ENCODE data around the gene DOCK1.

Gene DOCK1

DNA sequence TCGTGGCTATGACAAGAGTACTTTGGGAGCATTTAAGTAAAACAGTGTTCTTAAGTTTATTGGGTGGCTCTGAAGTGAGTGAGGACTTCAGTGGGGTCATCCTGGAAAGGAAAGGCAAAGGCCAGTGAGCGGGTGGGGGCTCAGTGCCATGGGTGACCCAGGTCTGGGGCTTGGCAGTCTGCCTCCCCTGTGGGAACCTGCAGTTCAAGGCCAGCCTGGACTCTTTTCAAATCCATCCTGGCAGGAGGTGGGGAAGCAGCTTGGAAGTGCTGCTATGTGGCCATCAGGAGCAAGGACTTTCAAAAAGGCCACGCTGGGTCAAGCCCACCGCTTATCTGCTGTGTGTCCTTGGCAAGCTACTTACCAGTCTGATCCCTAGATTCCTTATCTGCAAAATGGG is 495.0 kb downstream of the DOCK1 start:
- Histone ChIP-seq H3K27ac (ENCODE audit: low read depth, low read length) (no peak overlapping the region), H3K4me2 (ENCODE audit: low read length) (no peak overlapping the region), H3K9ac (ENCODE audit: low read length) (no peak overlapping the region), H3K79me1 (ENCODE audit: low read length) (no peaks in the 10 kb centered on the region), H3K14ac (ENCODE audit: low read length) (no peak overlapping the region), H2AK5ac (ENCODE audit: low read length) (no peak overlapping the region), H2BK5ac (ENCODE audit: low read depth, low read length, poor library complexity) (no peak overlapping the region), H3K18ac (ENCODE audit: low read length) (no peak overlapping the region), H3K4ac (ENCODE audit: low read depth, low read length) (no peak overlapping the region), H4K12ac (ENCODE audit: low read depth, low read length) (no peak overlapping the region), H4K8ac (ENCODE audit: low read depth, low read length) (no peak overlapping the region), H3K36me3 (ENCODE audit: control insufficient read depth in 1 of 2, insufficient read depth in 2 of 2, low read length in 2 of 2) (peaks cover 15 to 18% of the 10 kb centered on the region in 2 experiments), H3K79me2 (ENCODE audit: control insufficient read depth, insufficient read depth, low read length, poor library complexity) (no peaks in the 10 kb centered on the region), H2BK12ac (ENCODE audit: low read length) (no peak overlapping the region), H3K23ac (ENCODE audit: low read length) (no peak overlapping the region), H3K4me3 (ENCODE audit: low read depth, low read length) (no peak overlapping the region), H4K91ac (ENCODE audit: low read depth, low read length) (no peak overlapping the region), H3K4me1 (ENCODE audit: control insufficient read depth in 1 of 2, insufficient read depth in 2 of 2, low read length in 2 of 2) (peaks cover 5 to 7% of the 10 kb centered on the region in 2 experiments), H2AFZ (ENCODE audit: insufficient read depth, low read length, poor library complexity) (no peak overlapping the region), H3K27me3 (ENCODE audit: insufficient read depth, low read length) (no peaks in the 10 kb centered on the region), H2BK120ac (ENCODE audit: insufficient read depth, low read length, poor library complexity) (no peak overlapping the region), H3K9me3 (ENCODE audit: insufficient read depth, low read depth, low read length) (peaks cover 2% of the 10 kb centered on the region)
- no CpG with 5 or more reads among the region's 4 CpGs for WGBS (ENCODE audit: extremely low coverage, insufficient coverage, insufficient read length)
- no peak for DNase-seq

DNA sequence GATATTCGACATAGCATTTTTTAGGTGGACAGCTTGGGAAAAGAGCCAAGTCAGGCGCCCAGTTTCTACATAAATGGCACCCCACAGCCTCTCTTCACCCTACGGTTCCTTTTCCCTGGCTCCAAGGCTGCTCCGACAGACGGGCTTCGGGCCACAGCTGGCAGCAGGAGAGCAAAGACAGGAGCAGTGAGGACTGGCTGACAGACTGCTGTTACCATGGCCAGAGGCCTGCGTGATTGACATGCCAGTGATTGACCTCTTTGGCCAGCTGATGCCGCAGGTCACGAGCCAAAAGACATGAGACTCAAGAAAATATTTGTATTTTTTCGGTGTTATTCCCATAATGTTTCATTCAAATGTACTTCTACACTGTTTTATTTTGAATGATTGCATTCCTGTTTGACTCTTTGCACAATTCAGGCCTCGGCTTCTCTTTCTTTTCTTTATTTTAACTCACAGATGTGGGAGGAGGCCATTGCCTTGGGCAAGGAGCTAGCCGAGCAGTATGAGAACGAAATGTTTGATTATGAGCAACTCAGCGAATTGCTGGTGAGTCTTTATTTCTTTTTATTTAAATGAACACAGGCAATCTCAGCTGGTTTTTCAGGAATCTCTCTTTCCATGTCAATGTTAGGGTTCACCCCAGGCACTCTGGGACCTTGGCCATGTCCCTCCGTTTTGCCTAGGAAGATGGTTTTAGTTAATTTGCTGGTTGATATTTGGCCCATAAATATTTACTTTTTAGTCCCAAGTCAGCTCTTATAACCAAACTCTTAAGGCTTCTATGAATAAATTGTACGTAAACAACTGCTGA is 497.6 kb downstream of the DOCK1 start:
- H3K79me1 ChIP-seq (ENCODE audit: low read length): no peaks in the 10 kb centered on the region
- no peak overlapping the region for H2BK5ac ChIP-seq (ENCODE audit: low read depth, low read length, poor library complexity)
- no peaks in the 10 kb centered on the region for H3K27me3 ChIP-seq (ENCODE audit: insufficient read depth, low read length)
- no peak overlapping the region for H4K8ac ChIP-seq (ENCODE audit: low read depth, low read length)
- no peak overlapping the region for H2AK5ac ChIP-seq (ENCODE audit: low read length)
- no peak overlapping the region for H3K23ac ChIP-seq (ENCODE audit: low read length)
- H3K79me2 ChIP-seq (ENCODE audit: control insufficient read depth, insufficient read depth, low read length, poor library complexity): no peaks in the 10 kb centered on the region
- no peak overlapping the region for H3K4me3 ChIP-seq (ENCODE audit: low read depth, low read length)
- no peak overlapping the region for H2AFZ ChIP-seq (ENCODE audit: insufficient read depth, low read length, poor library complexity)
- no peak overlapping the region for H3K18ac ChIP-seq (ENCODE audit: low read length)
- no peak overlapping the region for H3K4me2 ChIP-seq (ENCODE audit: low read length)
- no CpG with 5 or more reads among the region's 16 CpGs for WGBS (ENCODE audit: extremely low coverage, insufficient coverage, insufficient read length)
- H3K4ac ChIP-seq (ENCODE audit: low read depth, low read length): no peak overlapping the region
- H3K9me3 ChIP-seq (ENCODE audit: insufficient read depth, low read depth, low read length): peaks cover 2% of the 10 kb centered on the region
- H3K4me1 ChIP-seq (ENCODE audit: control insufficient read depth in 1 of 2, insufficient read depth in 2 of 2, low read length in 2 of 2): peaks cover 5 to 11% of the 10 kb centered on the region in 2 experiments
- no peak overlapping the region for H2BK12ac ChIP-seq (ENCODE audit: low read length)
- peak in 1 of 2 donors; percentile 24 for DNase-seq
- no peak overlapping the region for H3K27ac ChIP-seq (ENCODE audit: low read depth, low read length)
- peaks cover 14 to 24% of the 10 kb centered on the region in 2 experiments for H3K36me3 ChIP-seq (ENCODE audit: control insufficient read depth in 1 of 2, insufficient read depth in 2 of 2, low read length in 2 of 2)
- H3K14ac ChIP-seq (ENCODE audit: low read length): no peak overlapping the region
- no peak overlapping the region for H4K12ac ChIP-seq (ENCODE audit: low read depth, low read length)
- no peak overlapping the region for H2BK120ac ChIP-seq (ENCODE audit: insufficient read depth, low read length, poor library complexity)
- no peak overlapping the region for H3K9ac ChIP-seq (ENCODE audit: low read length)
- no peak overlapping the region for H4K91ac ChIP-seq (ENCODE audit: low read depth, low read length)

- H2AK5ac ChIP-seq (ENCODE audit: low read length): no peak overlapping the region
- no peak for DNase-seq
- H4K91ac ChIP-seq (ENCODE audit: low read depth, low read length): no peak overlapping the region
- no peak overlapping the region for H3K9ac ChIP-seq (ENCODE audit: low read length)
- H3K4me3 ChIP-seq (ENCODE audit: low read depth, low read length): no peak overlapping the region
- H2AFZ ChIP-seq (ENCODE audit: insufficient read depth, low read length, poor library complexity): no peak overlapping the region
- H3K79me2 ChIP-seq (ENCODE audit: control insufficient read depth, insufficient read depth, low read length, poor library complexity): no peaks in the 10 kb centered on the region
- no peak overlapping the region for H3K4me2 ChIP-seq (ENCODE audit: low read length)
- H3K79me1 ChIP-seq (ENCODE audit: low read length): no peaks in the 10 kb centered on the region
- peaks cover 3 to 11% of the 10 kb centered on the region in 2 experiments for H3K4me1 ChIP-seq (ENCODE audit: control insufficient read depth in 1 of 2, insufficient read depth in 2 of 2, low read length in 2 of 2)
- H4K12ac ChIP-seq (ENCODE audit: low read depth, low read length): no peak overlapping the region
- no peak overlapping the region for H4K8ac ChIP-seq (ENCODE audit: low read depth, low read length)
- no peak overlapping the region for H3K4ac ChIP-seq (ENCODE audit: low read depth, low read length)
- no peak overlapping the region for H3K18ac ChIP-seq (ENCODE audit: low read length)
- H2BK5ac ChIP-seq (ENCODE audit: low read depth, low read length, poor library complexity): no peak overlapping the region
- H2BK120ac ChIP-seq (ENCODE audit: insufficient read depth, low read length, poor library complexity): no peak overlapping the region
- H3K27me3 ChIP-seq (ENCODE audit: insufficient read depth, low read length): no peaks in the 10 kb centered on the region
- H3K9me3 ChIP-seq (ENCODE audit: insufficient read depth, low read depth, low read length): peaks cover 2% of the 10 kb centered on the region
- H2BK12ac ChIP-seq (ENCODE audit: low read length): no peak overlapping the region
- H3K23ac ChIP-seq (ENCODE audit: low read length): no peak overlapping the region
- peaks cover 9 to 20% of the 10 kb centered on the region in 2 experiments for H3K36me3 ChIP-seq (ENCODE audit: control insufficient read depth in 1 of 2, insufficient read depth in 2 of 2, low read length in 2 of 2)
- no peak overlapping the region for H3K27ac ChIP-seq (ENCODE audit: low read depth, low read length)
- WGBS (ENCODE audit: extremely low coverage, insufficient coverage, insufficient read length): no CpG with 5 or more reads among the region's 4 CpGs
- H3K14ac ChIP-seq (ENCODE audit: low read length): no peak overlapping the region
Measured at GRCh38 chr10:127405221-127405620, 500.0 kb downstream of the DOCK1 start.

GRCh38 chr10:127406018-127406550 is 500.9 kb downstream of the DOCK1 start:
- no peak overlapping the region for H3K9ac ChIP-seq (ENCODE audit: low read length)
- DNase-seq: no peak

More at GRCh38 chr10:127406018-127406550, 500.9 kb downstream of the DOCK1 start:
- H3K79me2 ChIP-seq (ENCODE audit: control insufficient read depth, insufficient read depth, low read length, poor library complexity): no peaks in the 10 kb centered on the region
- no peaks in the 10 kb centered on the region for H3K27me3 ChIP-seq (ENCODE audit: insufficient read depth, low read length)
- no peak overlapping the region for H2BK120ac ChIP-seq (ENCODE audit: insufficient read depth, low read length, poor library complexity)
- no peak overlapping the region for H2BK12ac ChIP-seq (ENCODE audit: low read length)
- H3K27ac ChIP-seq (ENCODE audit: low read depth, low read length): no peak overlapping the region
- H3K4me1 ChIP-seq (ENCODE audit: control insufficient read depth in 1 of 2, insufficient read depth in 2 of 2, low read length in 2 of 2): peaks cover 3 to 11% of the 10 kb centered on the region in 2 experiments
- no peak overlapping the region for H3K4me3 ChIP-seq (ENCODE audit: low read depth, low read length)
- H2AFZ ChIP-seq (ENCODE audit: insufficient read depth, low read length, poor library complexity): no peak overlapping the region
- no peak overlapping the region for H3K4me2 ChIP-seq (ENCODE audit: low read length)
- no peak overlapping the region for H4K12ac ChIP-seq (ENCODE audit: low read depth, low read length)
- no peak overlapping the region for H3K4ac ChIP-seq (ENCODE audit: low read depth, low read length)
- no peak overlapping the region for H3K23ac ChIP-seq (ENCODE audit: low read length)
- no peak overlapping the region for H3K18ac ChIP-seq (ENCODE audit: low read length)
- no peak overlapping the region for H3K14ac ChIP-seq (ENCODE audit: low read length)
- no peaks in the 10 kb centered on the region for H3K79me1 ChIP-seq (ENCODE audit: low read length)
- H4K8ac ChIP-seq (ENCODE audit: low read depth, low read length): no peak overlapping the region
- no peak overlapping the region for H2AK5ac ChIP-seq (ENCODE audit: low read length)
- no peak overlapping the region for H2BK5ac ChIP-seq (ENCODE audit: low read depth, low read length, poor library complexity)
- WGBS (ENCODE audit: extremely low coverage, insufficient coverage, insufficient read length): no CpG with 5 or more reads among the region's 12 CpGs
- H3K9me3 ChIP-seq (ENCODE audit: insufficient read depth, low read depth, low read length): peaks cover 2% of the 10 kb centered on the region
- H4K91ac ChIP-seq (ENCODE audit: low read depth, low read length): no peak overlapping the region
- H3K36me3 ChIP-seq (ENCODE audit: control insufficient read depth in 1 of 2, insufficient read depth in 2 of 2, low read length in 2 of 2): peaks cover 10 to 20% of the 10 kb centered on the region in 2 experiments

Measured in trophoblast cell (in vitro differentiated cells and primary cell).